ENCODE measurements around the gene ACLY. TPM values are rescaled to one million over a fixed set of nuclear protein-coding genes. Genes with fewer than 3 reads are reported as not detected.

The ACLY gene
- polyA plus RNA-seq, 1 donor (not counting 4 experiments of a cell fraction or from before 2014, with no cell fraction given): 363 TPM

GRCh38 chr17:41818024-41818423 lies 100.7 kb downstream of the ACLY start:
- no peaks in the 10 kb centered on the region for H3K4me1 ChIP-seq (ENCODE audit: control insufficient read depth, extremely low read depth, insufficient read depth, low read length)
- dilution Hi-C loops (cut with MboI; ENCODE audit: extremely low pct_ligation_motif_present, low sequenced_read_pairs): no loop called here
- no peaks in the 10 kb centered on the region for H3K36me3 ChIP-seq (ENCODE audit: control insufficient read depth in 2 of 2, extremely low read depth in 1 of 2, insufficient read depth in 2 of 2, low read length in 2 of 2)
- peaks cover 11% of the 10 kb centered on the region for H3K27me3 ChIP-seq (ENCODE audit: control insufficient read depth, extremely low read depth, insufficient read depth, low read length)
- DNase-seq (ENCODE audit: low read depth, low spot score) (no peak), FAIRE-seq (no peak)
- no peaks in the 10 kb centered on the region for H3K79me2 ChIP-seq (ENCODE audit: control insufficient read depth, insufficient read depth, low read length)
- H3K27ac ChIP-seq (ENCODE audit: control insufficient read depth, insufficient read depth, low read length): no peak overlapping the region
- no peaks in the 10 kb centered on the region for H3K9me1 ChIP-seq (ENCODE audit: control insufficient read depth, extremely low read depth, insufficient read depth, low read length)
- no peak overlapping the region for H3K9ac ChIP-seq (ENCODE audit: control insufficient read depth, extremely low read depth, insufficient read depth, low read length)
- H4K20me1 ChIP-seq (ENCODE audit: control insufficient read depth, extremely low read depth, insufficient read depth, low read length): no peaks in the 10 kb centered on the region
- no peak overlapping the region for H3K4me2 ChIP-seq (ENCODE audit: control insufficient read depth, extremely low read depth, insufficient read depth, low read depth, low read length)
- H2AFZ ChIP-seq (ENCODE audit: control insufficient read depth, low read length): no peak overlapping the region
- H3K4me3 ChIP-seq (ENCODE audit: control insufficient read depth in 2 of 3, extremely low read depth in 1 of 3, insufficient read depth in 2 of 3, low read depth in 1 of 3, low read length in 3 of 3): no peak overlapping the region
- no peaks in the 10 kb centered on the region for H3K9me3 ChIP-seq (ENCODE audit: control insufficient read depth, low read depth, low read length)
- no peak for TF ChIP-seq EZH2 (IDR thresholded peaks at IDR 0.05; ENCODE audit: low read length)
- TF ChIP-seq, protein P1, sequence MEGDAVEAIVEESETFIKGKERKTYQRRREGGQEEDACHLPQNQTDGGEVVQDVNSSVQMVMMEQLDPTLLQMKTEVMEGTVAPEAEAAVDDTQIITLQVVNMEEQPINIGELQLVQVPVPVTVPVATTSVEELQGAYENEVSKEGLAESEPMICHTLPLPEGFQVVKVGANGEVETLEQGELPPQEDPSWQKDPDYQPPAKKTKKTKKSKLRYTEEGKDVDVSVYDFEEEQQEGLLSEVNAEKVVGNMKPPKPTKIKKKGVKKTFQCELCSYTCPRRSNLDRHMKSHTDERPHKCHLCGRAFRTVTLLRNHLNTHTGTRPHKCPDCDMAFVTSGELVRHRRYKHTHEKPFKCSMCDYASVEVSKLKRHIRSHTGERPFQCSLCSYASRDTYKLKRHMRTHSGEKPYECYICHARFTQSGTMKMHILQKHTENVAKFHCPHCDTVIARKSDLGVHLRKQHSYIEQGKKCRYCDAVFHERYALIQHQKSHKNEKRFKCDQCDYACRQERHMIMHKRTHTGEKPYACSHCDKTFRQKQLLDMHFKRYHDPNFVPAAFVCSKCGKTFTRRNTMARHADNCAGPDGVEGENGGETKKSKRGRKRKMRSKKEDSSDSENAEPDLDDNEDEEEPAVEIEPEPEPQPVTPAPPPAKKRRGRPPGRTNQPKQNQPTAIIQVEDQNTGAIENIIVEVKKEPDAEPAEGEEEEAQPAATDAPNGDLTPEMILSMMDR (optimal IDR thresholded peaks at IDR 0.05 in 1 of 3, IDR thresholded peaks at IDR 0.05 in 1 of 3, conservative IDR thresholded peaks at IDR 0.05 in 1 of 3; ENCODE audit: extremely low read depth in 1 of 3, insufficient read depth in 2 of 3, low read length in 3 of 3): no peak

Small RNA genes within 50 kb of the gene (small RNA-seq; reads per million reads assigned to genes)
- 0 reads per million in 3 experiments for gene AC125257.2 (ENCODE audit: insufficient read length in 3 of 3, low read depth in 3 of 3, low replicate concordance in 1 of 3)

Other genes with a start within 250 kb of the ACLY start
- gene EIF1, start 230.1 kb downstream of the ACLY start, polyA plus RNA-seq: 236 to 308 TPM (median 272 TPM) in 3 replicates
- gene GAST, start 206.6 kb downstream of the ACLY start, polyA plus RNA-seq: 0.40 to 4.8 TPM (median 0.87 TPM) in 3 replicates
- gene HAP1, start 184.3 kb downstream of the ACLY start, polyA plus RNA-seq: 0.95 to 2.3 TPM (median 1.6 TPM) in 3 replicates
- 152 to 261 TPM (median 192 TPM) in 3 replicates for gene JUP, start 132.2 kb downstream of the ACLY start, polyA plus RNA-seq
- 4.2 to 8.4 TPM (median 5.9 TPM) in 3 replicates for gene P3H4, start 107.0 kb downstream of the ACLY start, polyA plus RNA-seq
- 0.37 to 0.73 TPM (median 0.38 TPM) in 3 replicates for gene FKBP10, start 105.9 kb downstream of the ACLY start, polyA plus RNA-seq
- 83.4 to 109 TPM (median 92.7 TPM) in 3 replicates for gene NT5C3B, start 82.7 kb downstream of the ACLY start, polyA plus RNA-seq
- gene KLHL10, start 81.1 kb downstream of the ACLY start, polyA plus RNA-seq: 0.06 to 0.21 TPM (median 0.19 TPM) in 3 replicates
- 4.7 to 6.7 TPM (median 5.2 TPM) in 3 replicates for gene KLHL11, start 53.5 kb downstream of the ACLY start, polyA plus RNA-seq
- 0.07 to 0.20 TPM (median 0.17 TPM) in 3 replicates for gene ODAD4, start 11.7 kb upstream of the ACLY start, polyA plus RNA-seq
- 32.4 to 37.8 TPM (median 37.2 TPM) in 3 replicates for gene CNP, start 47.8 kb upstream of the ACLY start, polyA plus RNA-seq
- gene DNAJC7, start 98.5 kb upstream of the ACLY start, polyA plus RNA-seq: 55.3 to 82.5 TPM (median 67.4 TPM) in 3 replicates
- 24.7 to 35.2 TPM (median 26.3 TPM) in 3 replicates for gene NKIRAS2, start 101.1 kb upstream of the ACLY start, polyA plus RNA-seq
- gene C17orf113, start 131.7 kb upstream of the ACLY start, polyA plus RNA-seq: 0.06 to 0.26 TPM (median 0.12 TPM) in 3 replicates
- gene ZNF385C, start 179.5 kb upstream of the ACLY start, polyA plus RNA-seq: 0.03 to 0.13 TPM (median 0.09 TPM) in 3 replicates
- gene DHX58, start 193.8 kb upstream of the ACLY start, polyA plus RNA-seq: 5.2 to 8.8 TPM (median 6.1 TPM) in 3 replicates
- gene KAT2A, start 202.4 kb upstream of the ACLY start, polyA plus RNA-seq: 26.1 to 42.0 TPM (median 28.2 TPM) in 3 replicates
- gene HSPB9, start 203.9 kb upstream of the ACLY start, polyA plus RNA-seq: 0.03 TPM in 1 of 3 replicates, not detected in the others
- 162 to 205 TPM (median 190 TPM) in 3 replicates for gene RAB5C, start 236.0 kb upstream of the ACLY start, polyA plus RNA-seq